Measurements from ENCODE around the gene ARF6.
"Not testable (repeated sequence)": the region's sequence is repeated elsewhere in the genome, so short reads cannot be mapped to it uniquely, and the experiment has no call there.

ARF6 gene

GRCh38 chr14:49867831-49868719, 24.8 kb upstream of the ARF6 start:
- TF ChIP-seq CTCF (conservative IDR thresholded peaks at IDR 0.05) = no peak

GRCh38 chr14:49868720-49869114, 24.2 kb upstream of the ARF6 start:
- TF ChIP-seq CTCF (conservative IDR thresholded peaks at IDR 0.05) = no peak
- peak overlapping the region; percentile 83 for H3K27ac ChIP-seq

More at GRCh38 chr14:49867831-49868719, 24.8 kb upstream of the ARF6 start:
- H3K27ac ChIP-seq = peak overlapping the region; percentile 83

DNA sequence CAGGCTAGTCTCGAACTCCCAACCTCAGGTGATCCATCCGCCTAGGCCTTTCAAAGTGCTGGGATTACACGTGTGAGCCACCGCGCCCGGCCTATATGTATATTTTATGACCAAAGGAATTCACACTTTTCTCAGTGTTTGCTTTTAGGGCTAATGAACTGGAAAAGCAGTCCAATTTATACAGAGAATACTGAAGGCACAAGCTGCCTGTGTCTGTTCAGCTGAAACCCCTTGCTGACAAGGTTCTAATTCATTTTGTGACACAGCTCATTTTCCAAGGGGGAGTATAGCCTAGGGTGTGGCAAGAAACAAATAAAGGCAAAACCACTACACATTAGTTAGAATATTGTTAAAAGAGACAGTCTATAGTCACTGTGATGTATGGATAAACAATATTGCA, 22.0 kb upstream of the ARF6 start:
- no peak for TF ChIP-seq CTCF (conservative IDR thresholded peaks at IDR 0.05)
- no peak overlapping the region for H3K27ac ChIP-seq

- H3K27ac ChIP-seq = not testable (repeated sequence)
Observed at GRCh38 chr14:49873548-49873947, 19.3 kb upstream of the ARF6 start.

GRCh38 chr14:49875640-49876198, 17.2 kb upstream of the ARF6 start:
- H3K27ac ChIP-seq = no peak overlapping the region
- no peak for TF ChIP-seq CTCF (conservative IDR thresholded peaks at IDR 0.05)

DNA sequence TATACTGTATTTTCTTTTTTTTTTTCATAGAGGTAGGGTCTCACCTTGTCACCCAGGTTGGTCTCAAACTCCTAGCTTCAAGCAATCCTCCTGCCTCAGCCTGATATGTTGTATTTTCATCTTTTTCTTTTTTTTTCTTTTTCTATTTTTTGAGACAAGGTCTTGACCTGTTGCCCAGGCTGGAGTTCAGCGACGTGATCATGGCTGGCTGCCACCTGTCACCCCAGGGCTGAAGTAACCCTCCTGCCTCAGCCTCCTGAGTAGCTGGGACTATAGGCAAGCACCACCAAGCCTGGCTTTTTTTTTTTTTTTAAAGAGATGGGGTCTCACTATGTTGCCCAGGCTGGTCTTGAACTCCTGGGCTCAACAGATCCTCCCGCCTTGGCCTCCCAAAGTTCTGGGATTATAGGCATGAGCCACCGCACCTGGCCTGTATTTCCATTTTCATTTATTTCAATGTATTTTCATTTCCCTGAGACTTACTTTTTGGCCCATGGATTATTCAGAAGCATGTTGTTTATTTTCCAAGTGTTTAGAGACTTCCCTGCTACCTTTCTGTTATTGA, 16.2 kb upstream of the ARF6 start:
- no peak overlapping the region for H3K27ac ChIP-seq
- TF ChIP-seq CTCF (conservative IDR thresholded peaks at IDR 0.05) = no peak

DNA sequence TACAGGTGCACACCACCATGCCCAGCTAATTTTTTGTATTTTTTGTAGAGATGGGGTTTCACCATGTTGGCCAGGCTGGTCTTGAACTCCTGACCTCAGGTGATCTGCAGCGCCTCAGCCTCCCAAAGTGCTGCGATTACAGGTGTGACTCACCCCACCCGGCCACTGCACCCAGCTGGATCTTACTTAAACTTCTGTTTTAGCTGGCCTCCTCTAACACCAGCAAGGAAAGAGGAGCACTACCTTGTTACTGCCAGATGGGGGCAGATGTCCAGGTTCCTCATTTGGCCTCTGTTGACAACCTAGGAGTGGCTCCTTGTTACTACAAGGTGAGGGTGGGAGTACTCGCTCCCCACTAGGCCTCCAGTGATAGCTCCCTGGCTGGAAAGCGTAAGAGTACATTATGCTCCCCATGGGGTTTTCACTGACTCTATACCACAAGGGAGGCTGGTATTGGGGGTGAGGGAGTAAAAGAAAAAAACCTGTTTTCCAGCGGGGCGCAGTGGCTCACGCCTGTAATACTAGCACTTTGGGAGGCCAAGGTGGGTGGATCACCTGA, 13.2 kb upstream of the ARF6 start:
- peak; percentile 55 for TF ChIP-seq CTCF (conservative IDR thresholded peaks at IDR 0.05)
- no peak overlapping the region; the same call in 1 of the 2 replicates for H3K27ac ChIP-seq

Data from VCaP (cell line).